K562 (cell line): ENCODE results near the gene ACAD8.

Experiments used
- CEBPB ChIP-seq: fragments of 450-650 bp; IDR thresholded peaks from 2 replicates; pipeline ENCODE4 v1.6.1; 2016; ENCODE audit warnings: missing genetic modification characterization, missing compliant biosample characterization
- CTCF ChIP-seq, 3 experiments: IDR thresholded peaks in 2 of 3; conservative IDR thresholded peaks in 1 of 3; 2 replicates each; pipeline ENCODE4 v1.5.1; 2011 to 2012; ENCODE audit warnings: low read length in 3 of 3, mild to moderate bottlenecking in 3 of 3, control low read depth in 2 of 3, improper control_type of control experiment in 1 of 3, inconsistent platforms in 1 of 3, low read depth in 1 of 3, mixed read lengths in 1 of 3, moderate library complexity in 1 of 3; ENCODE audit not compliant: insufficient read depth in 2 of 3
- EP300 ChIP-seq: IDR thresholded peaks from 2 replicates; pipeline ENCODE4 v1.6.1; 2012; ENCODE audit warnings: low read length, improper control_type of control experiment
- MTF1 ChIP-seq: fragments of 250-450 bp; sonication (Bioruptor Pico); IDR thresholded peaks from 2 replicates; pipeline ENCODE4 v1.9.0; 2021; ENCODE audit warnings: moderate library complexity, mild to moderate bottlenecking, inconsistent platforms, borderline replicate concordance
- POLR2A ChIP-seq: fragments of 450-650 bp; conservative IDR thresholded peaks from 2 replicates; pipeline ENCODE4 v1.6.1; 2016

GRCh38 chr11:134250246-134250645 is 3.1 kb upstream of the ACAD8 start:
- no peak for TF ChIP-seq CEBPB (tag)
- TF ChIP-seq CTCF (IDR thresholded peaks at IDR 0.05 in 2 of 3, conservative IDR thresholded peaks at IDR 0.05 in 1 of 3; ENCODE audit: insufficient read depth in 2 of 3, low read depth in 1 of 3, low read length in 3 of 3) = no peak
- no peak for TF ChIP-seq EP300
- no peak for TF ChIP-seq POLR2A
- TF ChIP-seq MTF1 (CRISPR knock-in tag) = no peak
